Suprapubic skin (tissue), 4 donors: Measurements from ENCODE around the gene FBXO5. TPM values are rescaled to one million over a fixed set of nuclear protein-coding genes. Genes with fewer than 3 reads are reported as not detected.

Source experiments
- DNase-seq, 2 donors: peaks; one replicate each; pipeline ENCODE4 v3.0.0-alpha.2; 2019; ENCODE audit warnings: low spot score in 2 of 2
- H3K27ac ChIP-seq: fragments of 200-600 bp; sonication (generic); one replicate; pipeline ENCODE4 v1.5.1; 2019
- H3K27me3 ChIP-seq: fragments of 200-600 bp; sonication (generic); one replicate; pipeline ENCODE4 v1.5.1; 2019
- H3K36me3 ChIP-seq: fragments of 200-600 bp; sonication (generic); one replicate; pipeline ENCODE4 v1.5.1; 2019
- H3K4me1 ChIP-seq: fragments of 200-600 bp; sonication (generic); one replicate; pipeline ENCODE4 v1.5.1; 2019
- H3K4me3 ChIP-seq: fragments of 200-600 bp; sonication (generic); one replicate; pipeline ENCODE4 v1.5.1; 2019; ENCODE audit warnings: mild to moderate bottlenecking
- H3K9me3 ChIP-seq: fragments of 200-600 bp; sonication (generic); one replicate; pipeline ENCODE4 v1.5.1; 2019
- CTCF ChIP-seq, 2 donors: fragments of 200-600 bp in 1 of 2; fragments of 450-650 bp in 1 of 2; sonication (generic) in 1 of 2; IDR thresholded peaks; one replicate each; pipeline ENCODE4 v1.5.1; 2016 to 2019; ENCODE audit warnings: antibody characterized with exemption in 2 of 2, mild to moderate bottlenecking in 1 of 2, moderate library complexity in 1 of 2
- EP300 ChIP-seq: sonication (generic); formaldehyde crosslinking; IDR thresholded peaks from one replicate; pipeline ENCODE4 v1.6.1; 2017; ENCODE audit warnings: antibody characterized with exemption
- POLR2A ChIP-seq, 2 donors: fragments of 450-650 bp; IDR thresholded peaks; one replicate each; pipeline ENCODE4 v1.6.1; 2017; ENCODE audit warnings: antibody characterized with exemption in 2 of 2, mild to moderate bottlenecking in 2 of 2, moderate library complexity in 2 of 2
- POLR2AphosphoS5 ChIP-seq, 3 donors: sonication (generic); formaldehyde crosslinking; IDR thresholded peaks; one replicate each; pipeline ENCODE4 v1.6.1; 2017; ENCODE audit warnings: antibody characterized with exemption in 3 of 3
- WGBS: methylation state at CpG from one replicate; pipeline ENCODE4 v1.1.5; 2018; 5-methylcytosine and 5-hydroxymethylcytosine counted together
- total RNA-seq, 4 donors: library from RNA; depleted of rRNA; stranded (reverse); fragments of >200 nt; gene quantifications; one replicate each; pipeline ENCODE4 v1.1.0, GENCODE V29; 2016

FBXO5 gene
- total RNA-seq, 4 donors from 2014 or later, result 2.4 to 3.5 (median 3.3) TPM

GRCh38 chr6:152980656-152981055 lies 2.2 kb downstream of the FBXO5 start:
- Histone ChIP-seq H3K4me3 (no peak overlapping the region), H3K27ac (no peak overlapping the region), H3K4me1 (peaks cover 32% of the 10 kb centered on the region), H3K27me3 (no peaks in the 10 kb centered on the region), H3K9me3 (no peaks in the 10 kb centered on the region), H3K36me3 (no peaks in the 10 kb centered on the region)
- TF ChIP-seq POLR2AphosphoS5 (IDR thresholded peaks at IDR 0.05) (no peak), CTCF (IDR thresholded peaks at IDR 0.05) (no peak), POLR2A (IDR thresholded peaks at IDR 0.05) (no peak), EP300 (no peak)
- 56% methylated on average over 1 of the region's 1 CpG for WGBS
- DNase-seq, result no peak

DNA sequence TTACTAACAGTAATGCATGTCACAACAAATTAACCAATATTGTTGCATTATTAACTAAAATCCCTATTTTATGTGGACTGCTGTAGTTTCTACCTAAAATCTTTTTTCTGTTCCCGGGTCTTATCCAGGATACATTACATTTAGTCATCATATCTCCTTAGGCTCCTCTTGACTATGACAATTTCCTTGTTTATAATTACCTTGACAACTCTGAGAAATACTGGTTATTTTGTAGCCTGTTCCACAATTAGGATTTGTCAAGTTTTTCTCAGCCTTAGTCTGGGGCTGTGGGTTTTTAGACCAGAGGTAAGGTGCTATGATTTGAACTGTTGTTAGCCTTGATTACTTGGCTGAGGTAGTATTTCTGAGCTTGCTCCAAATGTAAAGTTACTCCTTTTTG lies 3.7 kb downstream of the FBXO5 start:
- Histone ChIP-seq H3K27ac (no peak overlapping the region), H3K9me3 (no peaks in the 10 kb centered on the region), H3K27me3 (no peaks in the 10 kb centered on the region), H3K4me1 (peaks cover 19% of the 10 kb centered on the region), H3K36me3 (peaks cover 3% of the 10 kb centered on the region), H3K4me3 (no peak overlapping the region)
- DNase-seq, result no peak
- TF ChIP-seq POLR2A (IDR thresholded peaks at IDR 0.05), result no peak
- no peak for TF ChIP-seq EP300
- no peak for TF ChIP-seq CTCF (IDR thresholded peaks at IDR 0.05)
- TF ChIP-seq POLR2AphosphoS5 (IDR thresholded peaks at IDR 0.05), result no peak
- 86% methylated on average over 1 of the region's 1 CpG for WGBS

GRCh38 chr6:152978058-152978457 lies 4.8 kb downstream of the FBXO5 start:
- peaks cover 15% of the 10 kb centered on the region for H3K4me1 ChIP-seq

DNA sequence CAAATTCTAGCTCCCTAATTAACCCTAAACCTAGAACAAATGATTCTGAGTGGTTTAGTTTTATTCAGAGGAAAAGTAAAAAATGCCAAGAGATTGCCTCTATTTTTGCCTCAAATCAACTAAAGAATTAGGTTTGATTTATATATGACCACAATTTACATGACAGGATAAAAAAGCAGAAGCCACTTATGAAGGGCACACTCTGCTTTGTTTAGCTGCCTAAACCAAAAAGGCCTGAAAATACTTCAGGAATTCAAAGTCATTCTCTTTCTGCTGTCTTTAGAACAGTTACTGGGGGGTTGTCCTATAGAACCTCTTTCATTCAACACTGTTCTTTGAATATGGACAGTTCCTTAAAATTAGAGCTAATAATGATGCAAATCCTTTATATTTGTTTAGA lies 5.3 kb downstream of the FBXO5 start:
- Histone ChIP-seq H3K4me3 (no peak overlapping the region), H3K36me3 (peaks cover 14% of the 10 kb centered on the region), H3K27ac (no peak overlapping the region), H3K27me3 (no peaks in the 10 kb centered on the region), H3K9me3 (no peaks in the 10 kb centered on the region), H3K4me1 (peaks cover 12% of the 10 kb centered on the region)
- DNase-seq, result no peak
- no peak for TF ChIP-seq EP300
- no peak for TF ChIP-seq POLR2AphosphoS5 (IDR thresholded peaks at IDR 0.05)
- no peak for TF ChIP-seq POLR2A (IDR thresholded peaks at IDR 0.05)
- TF ChIP-seq CTCF (IDR thresholded peaks at IDR 0.05), result no peak

More at GRCh38 chr6:152978058-152978457, 4.8 kb downstream of the FBXO5 start:
- WGBS, result 78% methylated on average over 3 of the region's 3 CpGs
- Histone ChIP-seq H3K36me3 (peaks cover 9% of the 10 kb centered on the region), H3K9me3 (no peaks in the 10 kb centered on the region), H3K4me3 (no peak overlapping the region), H3K27me3 (no peaks in the 10 kb centered on the region), H3K27ac (no peak overlapping the region)
- DNase-seq, result no peak
- no peak for TF ChIP-seq POLR2AphosphoS5 (IDR thresholded peaks at IDR 0.05)
- no peak for TF ChIP-seq EP300
- TF ChIP-seq POLR2A (IDR thresholded peaks at IDR 0.05), result no peak
- no peak for TF ChIP-seq CTCF (IDR thresholded peaks at IDR 0.05)

DNA sequence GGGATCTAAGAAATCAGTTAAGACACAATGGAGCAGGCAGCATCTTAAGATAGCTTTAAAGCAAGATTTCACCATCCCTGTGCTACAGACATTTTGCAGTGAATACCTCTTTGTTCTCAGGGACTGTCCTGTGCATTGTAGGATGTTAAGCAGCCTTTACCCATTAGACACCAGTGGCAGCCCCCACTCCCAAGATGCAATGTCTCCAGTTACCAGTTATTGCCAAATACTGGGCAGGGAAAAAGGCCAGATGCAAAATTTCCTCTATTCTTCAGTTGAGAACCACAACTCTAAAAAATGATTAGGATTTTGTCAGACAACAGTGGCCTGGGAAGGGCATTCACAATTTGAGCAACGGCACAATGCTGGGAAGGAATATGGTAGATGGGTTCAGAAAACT lies 6.1 kb downstream of the FBXO5 start:
- WGBS, result 92% methylated on average over 1 of the region's 1 CpG
- DNase-seq, result no peak
- Histone ChIP-seq H3K27ac (no peak overlapping the region), H3K36me3 (peaks cover 22% of the 10 kb centered on the region), H3K9me3 (no peaks in the 10 kb centered on the region), H3K4me1 (peaks cover 4% of the 10 kb centered on the region), H3K27me3 (no peaks in the 10 kb centered on the region), H3K4me3 (no peak overlapping the region)
- TF ChIP-seq POLR2A (IDR thresholded peaks at IDR 0.05), result no peak
- no peak for TF ChIP-seq POLR2AphosphoS5 (IDR thresholded peaks at IDR 0.05)
- no peak for TF ChIP-seq EP300
- TF ChIP-seq CTCF (IDR thresholded peaks at IDR 0.05), result no peak
